Measurements from ENCODE around the gene MIEF1.
"Not testable (repeated sequence)": the region's sequence is repeated elsewhere in the genome, so short reads cannot be mapped to it uniquely, and the experiment has no call there.

The MIEF1 gene

DNA sequence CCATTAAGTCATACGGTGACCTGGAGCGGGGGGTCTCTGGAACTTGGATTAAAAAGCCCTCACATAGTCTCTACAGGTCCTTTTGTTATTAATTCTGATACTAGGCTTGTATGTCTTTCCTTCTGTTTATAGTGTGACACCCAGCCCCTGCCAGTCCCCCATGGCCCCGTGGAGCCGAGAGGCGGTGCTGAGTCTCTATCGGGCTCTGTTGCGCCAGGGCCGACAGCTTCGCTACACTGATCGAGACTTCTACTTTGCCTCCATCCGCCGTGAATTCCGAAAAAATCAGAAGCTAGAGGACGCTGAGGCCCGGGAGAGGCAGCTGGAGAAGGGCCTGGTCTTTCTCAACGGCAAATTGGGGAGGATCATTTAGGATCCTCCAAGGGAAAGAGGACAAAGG is 2.0 kb downstream of the MIEF1 start:
- DNase-seq (ENCODE audit: low read depth in 2 of 2): no peak
- H3K4me3 ChIP-seq (replicated peaks in 1 of 2; ENCODE audit: low read depth in 2 of 2, low read length in 2 of 2): no peak overlapping the region
- TF ChIP-seq, protein P1, sequence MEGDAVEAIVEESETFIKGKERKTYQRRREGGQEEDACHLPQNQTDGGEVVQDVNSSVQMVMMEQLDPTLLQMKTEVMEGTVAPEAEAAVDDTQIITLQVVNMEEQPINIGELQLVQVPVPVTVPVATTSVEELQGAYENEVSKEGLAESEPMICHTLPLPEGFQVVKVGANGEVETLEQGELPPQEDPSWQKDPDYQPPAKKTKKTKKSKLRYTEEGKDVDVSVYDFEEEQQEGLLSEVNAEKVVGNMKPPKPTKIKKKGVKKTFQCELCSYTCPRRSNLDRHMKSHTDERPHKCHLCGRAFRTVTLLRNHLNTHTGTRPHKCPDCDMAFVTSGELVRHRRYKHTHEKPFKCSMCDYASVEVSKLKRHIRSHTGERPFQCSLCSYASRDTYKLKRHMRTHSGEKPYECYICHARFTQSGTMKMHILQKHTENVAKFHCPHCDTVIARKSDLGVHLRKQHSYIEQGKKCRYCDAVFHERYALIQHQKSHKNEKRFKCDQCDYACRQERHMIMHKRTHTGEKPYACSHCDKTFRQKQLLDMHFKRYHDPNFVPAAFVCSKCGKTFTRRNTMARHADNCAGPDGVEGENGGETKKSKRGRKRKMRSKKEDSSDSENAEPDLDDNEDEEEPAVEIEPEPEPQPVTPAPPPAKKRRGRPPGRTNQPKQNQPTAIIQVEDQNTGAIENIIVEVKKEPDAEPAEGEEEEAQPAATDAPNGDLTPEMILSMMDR (IDR thresholded peaks at IDR 0.05; ENCODE audit: low read depth, low read length): no peak

DNA sequence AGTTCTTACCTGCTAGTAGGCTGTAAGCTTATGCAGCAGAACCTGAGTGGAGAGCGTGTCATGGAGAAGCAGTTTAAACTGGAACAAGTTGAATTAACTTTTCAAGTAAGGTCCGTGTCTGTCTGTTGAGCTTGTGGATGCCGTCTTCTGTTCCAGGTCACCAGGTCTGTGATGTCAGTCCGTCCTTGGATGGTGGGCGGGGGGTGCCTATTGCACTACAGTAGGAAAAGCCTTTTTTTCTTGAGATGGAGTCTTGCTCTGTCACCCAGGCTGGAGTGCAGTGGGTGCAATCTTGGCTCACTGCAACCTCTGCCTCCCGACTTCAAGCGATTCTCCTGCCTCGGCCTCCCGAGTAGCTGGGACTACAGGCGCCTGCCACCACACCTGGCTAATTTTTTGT is 4.9 kb downstream of the MIEF1 start:
- DNase-seq (ENCODE audit: low read depth in 2 of 2); H3K4me3 ChIP-seq (replicated peaks in 1 of 2; ENCODE audit: low read depth in 2 of 2, low read length in 2 of 2): not testable (repeated sequence)

DNA sequence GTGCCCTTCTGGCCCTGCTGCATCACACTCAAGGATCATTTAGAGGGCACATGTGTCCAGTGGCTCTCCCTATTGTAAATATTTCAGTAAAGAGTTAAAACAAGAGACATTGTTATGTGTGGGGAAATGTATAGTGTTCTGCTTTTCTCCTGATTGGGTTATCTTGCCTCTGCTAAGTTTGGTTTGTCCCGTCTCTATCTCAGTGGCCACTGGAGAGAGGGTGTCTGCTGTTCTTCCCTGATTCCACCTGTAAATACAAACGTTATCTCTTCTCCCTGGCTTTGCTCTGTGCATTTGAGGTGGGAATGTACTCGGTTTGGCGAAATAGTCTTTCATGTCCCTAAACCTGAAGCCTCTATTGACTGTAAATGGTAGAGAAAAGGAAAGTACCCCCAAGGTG is 6.3 kb downstream of the MIEF1 start:
- TF ChIP-seq, protein P1 (IDR thresholded peaks at IDR 0.05; ENCODE audit: low read depth, low read length): no peak
- H3K4me3 ChIP-seq (replicated peaks in 1 of 2; ENCODE audit: low read depth in 2 of 2, low read length in 2 of 2): no peak overlapping the region
- no peak for DNase-seq (ENCODE audit: low read depth in 2 of 2)

DNA sequence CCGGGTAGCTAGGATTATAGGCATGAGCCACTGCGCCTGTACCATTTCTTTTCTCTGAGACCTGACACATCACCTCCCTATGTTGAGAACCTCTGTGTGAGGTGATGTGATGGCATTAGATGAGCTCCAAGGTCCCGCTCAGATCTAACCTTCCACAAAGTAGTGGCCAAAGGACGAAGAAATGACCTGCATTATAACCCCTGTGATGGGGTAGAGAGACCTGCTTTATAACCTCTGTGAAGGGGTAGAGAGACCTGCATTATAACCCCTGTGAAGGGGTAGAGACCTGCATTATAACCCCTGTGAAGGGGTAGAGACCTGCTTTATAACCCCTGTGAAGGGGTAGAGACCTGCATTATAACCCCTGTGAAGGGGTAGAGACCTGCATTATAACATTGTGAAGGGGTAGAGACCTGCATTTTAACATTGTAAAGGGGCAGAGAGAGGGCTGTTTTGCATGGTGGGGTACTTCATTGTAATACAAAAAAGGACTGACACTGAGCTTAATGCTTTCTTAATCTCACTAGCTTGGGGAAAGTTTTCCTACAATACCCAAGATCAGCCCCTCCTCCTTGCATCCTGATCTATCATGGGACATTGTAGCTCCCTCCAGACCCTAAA is 8.5 kb downstream of the MIEF1 start:
- H3K4me3 ChIP-seq (replicated peaks in 1 of 2; ENCODE audit: low read depth in 2 of 2, low read length in 2 of 2): no peak overlapping the region
- no peak for DNase-seq (ENCODE audit: low read depth in 2 of 2)
- TF ChIP-seq, protein P1 (IDR thresholded peaks at IDR 0.05; ENCODE audit: low read depth, low read length): no peak

DNA sequence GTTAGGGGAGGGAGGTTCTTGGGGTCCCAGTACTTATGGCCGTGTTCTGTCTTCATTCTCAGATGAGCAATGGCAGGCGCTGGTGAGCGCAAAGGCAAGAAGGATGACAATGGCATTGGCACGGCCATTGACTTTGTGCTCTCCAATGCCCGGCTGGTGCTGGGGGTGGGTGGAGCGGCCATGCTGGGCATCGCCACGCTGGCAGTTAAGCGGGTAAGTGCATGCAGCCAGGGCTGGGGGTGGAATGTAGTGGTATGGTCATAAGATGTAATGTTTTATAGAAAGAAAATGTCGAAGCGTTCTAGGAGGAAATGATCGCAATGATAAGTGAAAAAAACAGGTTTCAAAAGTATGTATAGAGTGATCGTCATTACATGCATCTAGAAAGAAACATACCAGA is 9.1 kb downstream of the MIEF1 start:
- TF ChIP-seq, protein P1 (IDR thresholded peaks at IDR 0.05; ENCODE audit: low read depth, low read length): no peak
- no peak for DNase-seq (ENCODE audit: low read depth in 2 of 2)
- no peak overlapping the region for H3K4me3 ChIP-seq (replicated peaks in 1 of 2; ENCODE audit: low read depth in 2 of 2, low read length in 2 of 2)

DNA sequence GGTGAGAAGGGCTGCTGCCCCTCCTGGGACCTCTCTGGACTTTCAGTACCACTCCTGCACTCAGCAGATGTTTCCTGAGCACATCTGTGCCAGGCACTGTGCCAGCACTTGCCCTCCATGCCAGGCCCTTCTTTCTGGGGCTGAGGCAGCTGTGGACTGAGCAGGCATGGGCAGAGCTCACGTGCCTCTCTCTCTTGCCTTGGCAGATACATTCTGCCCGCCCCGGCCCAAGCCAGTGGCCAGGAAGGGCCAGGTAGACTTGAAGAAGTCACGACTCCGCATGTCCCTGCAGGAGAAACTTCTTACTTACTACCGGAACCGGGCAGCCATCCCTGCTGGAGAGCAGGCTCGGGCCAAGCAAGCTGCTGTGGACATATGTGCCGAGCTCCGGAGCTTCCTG is 9.9 kb downstream of the MIEF1 start:
- no peak for DNase-seq (ENCODE audit: low read depth in 2 of 2)
- no peak overlapping the region for H3K4me3 ChIP-seq (replicated peaks in 1 of 2; ENCODE audit: low read depth in 2 of 2, low read length in 2 of 2)
- TF ChIP-seq, protein P1 (IDR thresholded peaks at IDR 0.05; ENCODE audit: low read depth, low read length): no peak

DNA sequence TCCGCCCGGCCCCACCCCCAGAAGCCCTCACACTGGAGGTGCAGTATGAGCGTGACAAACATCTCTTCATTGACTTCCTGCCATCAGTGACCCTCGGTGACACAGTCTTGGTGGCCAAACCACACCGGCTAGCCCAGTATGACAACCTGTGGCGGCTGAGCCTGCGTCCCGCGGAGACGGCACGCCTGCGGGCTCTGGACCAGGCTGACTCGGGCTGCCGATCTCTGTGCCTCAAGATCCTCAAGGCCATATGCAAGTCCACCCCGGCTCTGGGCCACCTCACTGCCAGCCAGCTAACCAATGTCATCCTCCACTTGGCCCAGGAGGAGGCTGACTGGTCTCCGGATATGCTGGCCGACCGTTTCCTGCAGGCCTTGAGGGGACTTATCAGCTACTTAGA is 11.7 kb downstream of the MIEF1 start:
- TF ChIP-seq, protein P1 (IDR thresholded peaks at IDR 0.05; ENCODE audit: low read depth, low read length): no peak
- H3K4me3 ChIP-seq (replicated peaks in 1 of 2; ENCODE audit: low read depth in 2 of 2, low read length in 2 of 2): no peak overlapping the region
- DNase-seq (ENCODE audit: low read depth in 2 of 2): no peak

Measured in cardiac fibroblast (primary cell).